Measurements from ENCODE around the gene LVRN.

The LVRN gene

GRCh38 chr5:115983519-115983918 lies 21.2 kb downstream of the LVRN start:
- ATAC-seq: no peak
- Mint-ChIP-seq H3K27ac (no peak overlapping the region), H3K4me1 (peaks cover 8% of the 10 kb centered on the region), H3K9me3 (no peaks in the 10 kb centered on the region), H3K36me3 (no peaks in the 10 kb centered on the region), H3K4me3 (no peak overlapping the region)
- no peak for DNase-seq (ENCODE audit: low spot score in 2 of 2)

DNA sequence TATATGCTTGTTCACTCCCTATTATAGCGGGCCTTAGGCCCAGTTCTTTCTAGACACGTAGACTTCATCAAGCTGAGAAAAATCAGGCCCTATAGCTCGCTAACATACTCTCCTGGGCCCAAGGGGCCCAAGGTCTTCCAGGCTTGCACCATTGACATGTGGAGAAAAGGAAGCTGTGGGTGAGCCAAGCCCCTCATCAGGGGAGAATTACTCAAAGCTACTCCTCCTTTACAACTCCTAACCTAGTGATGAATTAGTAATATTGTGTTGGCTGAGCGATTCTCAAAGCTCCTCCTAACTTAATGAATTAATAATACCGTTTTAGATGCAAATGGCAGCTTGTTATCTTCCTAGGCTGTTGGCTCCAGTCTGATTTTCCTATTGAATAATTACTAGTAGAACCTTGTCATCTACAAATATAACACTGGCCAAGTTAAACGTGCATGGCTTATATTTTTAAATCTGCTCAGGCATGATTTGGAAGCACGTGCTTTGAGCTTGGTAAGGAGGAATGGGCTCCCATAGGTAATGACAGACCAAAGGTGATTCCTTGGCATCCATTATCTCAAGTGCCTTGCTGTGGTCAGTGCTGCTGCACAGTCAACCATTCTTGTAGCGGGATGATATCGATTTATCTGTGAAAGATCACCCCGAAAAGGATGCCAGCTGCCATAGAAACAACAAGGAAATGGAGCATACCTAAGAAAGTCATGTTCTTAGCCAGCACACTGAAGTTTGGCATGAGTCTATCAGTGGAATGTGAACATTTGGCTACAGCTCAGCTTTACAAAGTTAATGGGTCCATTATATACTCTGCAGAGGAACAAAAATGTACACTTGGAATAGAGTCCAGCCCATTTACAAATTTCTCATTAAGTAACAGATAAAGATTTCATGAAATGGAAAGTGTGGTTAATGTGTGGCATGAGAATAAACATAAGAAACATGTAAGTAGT lies 23.8 kb downstream of the LVRN start:
- Mint-ChIP-seq H3K36me3 (no peaks in the 10 kb centered on the region), H3K4me1 (no peaks in the 10 kb centered on the region), H3K9me3 (no peaks in the 10 kb centered on the region), H3K27ac (no peak overlapping the region), H3K4me3 (no peak overlapping the region)
- DNase-seq (ENCODE audit: low spot score in 2 of 2) (no peak), ATAC-seq (no peak)

GRCh38 chr5:115988002-115988401 lies 25.7 kb downstream of the LVRN start:
- H3K9me3 Mint-ChIP-seq: no peaks in the 10 kb centered on the region
- ATAC-seq: no peak
- H3K27ac Mint-ChIP-seq: no peak overlapping the region
- no peaks in the 10 kb centered on the region for H3K4me1 Mint-ChIP-seq
- no peak for DNase-seq (ENCODE audit: low spot score in 2 of 2)
- no peak overlapping the region for H3K4me3 Mint-ChIP-seq
- H3K36me3 Mint-ChIP-seq: no peaks in the 10 kb centered on the region

DNA sequence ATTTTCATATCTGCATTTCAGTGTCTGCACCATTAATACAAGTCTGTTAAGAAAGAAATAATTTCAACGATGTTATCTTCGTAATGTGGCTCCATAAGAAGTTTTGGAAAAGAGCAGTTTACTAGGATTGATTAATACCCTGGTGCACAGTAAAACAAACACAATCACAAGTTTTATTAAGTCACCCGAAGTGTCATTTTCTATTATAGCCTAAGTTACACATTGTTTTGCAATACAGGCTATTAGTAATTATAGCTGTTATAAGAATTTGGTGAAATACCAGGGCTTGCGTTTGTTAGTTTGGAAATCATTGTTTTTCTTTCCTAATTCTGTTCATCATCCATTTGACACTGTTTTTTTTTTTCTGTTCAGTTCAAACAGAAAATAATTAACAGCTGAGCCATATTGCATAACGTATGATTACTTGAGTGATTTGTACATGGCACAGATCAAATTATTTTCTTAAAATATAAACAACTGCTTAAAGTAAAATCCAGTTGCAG lies 30.6 kb downstream of the LVRN start:
- Mint-ChIP-seq H3K9me3 (no peaks in the 10 kb centered on the region), H3K27ac (no peak overlapping the region), H3K36me3 (no peaks in the 10 kb centered on the region), H3K4me1 (no peaks in the 10 kb centered on the region), H3K4me3 (no peak overlapping the region)
- no peak for DNase-seq (ENCODE audit: low spot score in 2 of 2)
- ATAC-seq: no peak

DNA sequence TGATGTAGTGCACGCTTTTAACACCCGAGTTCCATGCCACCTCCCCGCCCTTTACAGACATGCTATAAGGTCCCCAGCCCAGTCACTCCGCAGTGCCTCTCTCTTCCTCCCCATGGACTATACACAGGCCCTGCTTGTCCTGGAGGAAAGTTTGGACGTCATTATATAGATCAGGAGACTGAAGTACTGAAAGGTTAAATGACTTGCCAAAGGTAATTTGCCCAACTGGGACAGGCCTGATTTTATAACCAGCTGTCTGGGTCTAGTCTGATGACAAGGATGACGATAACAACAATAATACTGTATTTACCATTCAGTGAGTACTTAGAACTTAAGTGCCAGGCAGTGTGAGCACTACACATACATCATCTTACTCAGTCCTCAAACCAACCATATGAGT lies 33.1 kb downstream of the LVRN start:
- no peaks in the 10 kb centered on the region for H3K9me3 Mint-ChIP-seq
- no peak for ATAC-seq
- H3K4me3 Mint-ChIP-seq: no peak overlapping the region
- H3K27ac Mint-ChIP-seq: no peak overlapping the region
- DNase-seq (ENCODE audit: low spot score in 2 of 2): no peak
- no peaks in the 10 kb centered on the region for H3K4me1 Mint-ChIP-seq
- no peaks in the 10 kb centered on the region for H3K36me3 Mint-ChIP-seq

- no peaks in the 10 kb centered on the region for H3K4me1 Mint-ChIP-seq
- H3K9me3 Mint-ChIP-seq: no peaks in the 10 kb centered on the region
- H3K4me3 Mint-ChIP-seq: no peak overlapping the region
- no peaks in the 10 kb centered on the region for H3K36me3 Mint-ChIP-seq
- ATAC-seq (no peak), DNase-seq (ENCODE audit: low spot score in 2 of 2) (no peak)
- no peak overlapping the region for H3K27ac Mint-ChIP-seq
These were observed 40.0 kb downstream of the LVRN start for GRCh38 chr5:116002116-116002906.

- Mint-ChIP-seq H3K27ac (no peak overlapping the region), H3K9me3 (no peaks in the 10 kb centered on the region), H3K4me1 (no peaks in the 10 kb centered on the region), H3K4me3 (no peak overlapping the region), H3K36me3 (no peaks in the 10 kb centered on the region)
- no peak for DNase-seq (ENCODE audit: low spot score in 2 of 2)
- ATAC-seq: no peak
These were observed 42.0 kb downstream of the LVRN start for GRCh38 chr5:116004248-116004647.

DNA sequence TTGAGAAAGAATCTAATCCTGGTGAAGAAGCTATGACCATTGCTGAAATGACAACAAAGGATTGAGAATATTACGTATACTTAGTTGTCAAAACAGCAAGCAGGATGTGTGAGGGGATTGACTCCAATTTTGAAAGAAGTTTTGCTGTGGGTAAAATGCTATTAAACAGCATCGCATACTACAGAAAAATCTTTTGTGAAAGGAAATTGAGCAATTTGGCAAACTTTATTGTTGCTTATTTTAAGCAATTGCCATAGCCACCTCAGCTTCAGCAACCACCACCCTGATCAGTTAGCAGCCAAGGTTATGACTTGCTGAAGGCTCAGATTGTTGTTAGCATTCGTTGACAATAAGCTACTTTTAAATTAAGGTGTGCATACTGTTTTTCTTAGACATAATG lies 47.5 kb downstream of the LVRN start:
- no peaks in the 10 kb centered on the region for H3K4me1 Mint-ChIP-seq
- H3K36me3 Mint-ChIP-seq: no peaks in the 10 kb centered on the region
- H3K9me3 Mint-ChIP-seq: no peaks in the 10 kb centered on the region
- no peak for ATAC-seq
- no peak overlapping the region for H3K27ac Mint-ChIP-seq
- no peak for DNase-seq (ENCODE audit: low spot score in 2 of 2)
- no peak overlapping the region for H3K4me3 Mint-ChIP-seq

DNA sequence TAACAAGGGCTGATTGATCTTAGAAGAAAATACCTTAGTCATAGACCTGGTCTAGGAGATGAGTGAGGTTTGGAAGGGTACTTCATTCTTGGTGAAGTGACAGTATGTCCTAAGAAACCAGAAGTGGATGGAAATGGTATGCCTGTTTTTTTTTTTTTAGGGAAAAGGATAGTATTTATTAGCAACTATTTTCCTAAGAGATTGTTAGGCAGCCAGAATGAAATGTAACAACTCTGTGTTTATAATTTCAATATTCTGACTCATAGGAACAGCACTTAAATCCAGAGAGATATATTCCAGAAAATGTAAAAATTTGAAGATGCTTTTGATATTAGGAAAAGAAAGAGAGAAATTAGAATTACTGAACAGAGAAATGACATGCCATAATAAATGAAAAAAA lies 48.8 kb downstream of the LVRN start:
- ATAC-seq: no peak
- no peaks in the 10 kb centered on the region for H3K9me3 Mint-ChIP-seq
- no peak overlapping the region for H3K27ac Mint-ChIP-seq
- no peaks in the 10 kb centered on the region for H3K4me1 Mint-ChIP-seq
- no peaks in the 10 kb centered on the region for H3K36me3 Mint-ChIP-seq
- H3K4me3 Mint-ChIP-seq: no peak overlapping the region
- no peak for DNase-seq (ENCODE audit: low spot score in 2 of 2)

- ATAC-seq: no peak
- Mint-ChIP-seq H3K36me3 (no peaks in the 10 kb centered on the region), H3K27ac (no peak overlapping the region)
These were observed 51.0 kb downstream of the LVRN start for GRCh38 chr5:116013207-116013785.

GRCh38 chr5:116013936-116014335 lies 51.7 kb downstream of the LVRN start:
- no peaks in the 10 kb centered on the region for H3K4me1 Mint-ChIP-seq
- H3K36me3 Mint-ChIP-seq: no peaks in the 10 kb centered on the region
- H3K4me3 Mint-ChIP-seq: no peak overlapping the region
- DNase-seq (ENCODE audit: low spot score in 2 of 2) (no peak), ATAC-seq (no peak)
- no peaks in the 10 kb centered on the region for H3K9me3 Mint-ChIP-seq
- no peak overlapping the region for H3K27ac Mint-ChIP-seq

More at GRCh38 chr5:116013207-116013785, 51.0 kb downstream of the LVRN start:
- Mint-ChIP-seq H3K4me3 (no peak overlapping the region), H3K4me1 (no peaks in the 10 kb centered on the region), H3K9me3 (no peaks in the 10 kb centered on the region)
- DNase-seq (ENCODE audit: low spot score in 2 of 2): no peak

DNA sequence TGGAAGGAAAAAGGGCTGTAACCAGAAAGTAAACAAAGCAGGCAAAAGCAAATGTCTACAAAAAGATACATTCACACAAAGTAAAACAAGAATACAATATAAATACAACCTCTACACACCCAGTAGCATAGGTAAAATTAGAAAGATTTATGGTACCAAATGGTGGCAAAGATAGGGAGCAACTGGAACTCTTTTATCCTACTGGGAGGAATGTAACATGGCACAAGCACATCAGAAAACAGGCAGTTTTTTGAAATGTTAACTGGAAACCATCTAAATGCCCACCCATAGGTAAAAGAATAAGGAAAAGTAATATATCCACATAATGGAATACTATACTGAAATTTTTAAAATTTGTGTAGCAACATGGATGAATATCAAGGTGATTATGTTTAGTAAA lies 61.3 kb downstream of the LVRN start:
- ATAC-seq (no peak), DNase-seq (ENCODE audit: low spot score in 2 of 2) (no peak)
- Mint-ChIP-seq H3K9me3 (no peaks in the 10 kb centered on the region), H3K27ac (no peak overlapping the region), H3K36me3 (no peaks in the 10 kb centered on the region), H3K4me3 (no peak overlapping the region), H3K4me1 (no peaks in the 10 kb centered on the region)

DNA sequence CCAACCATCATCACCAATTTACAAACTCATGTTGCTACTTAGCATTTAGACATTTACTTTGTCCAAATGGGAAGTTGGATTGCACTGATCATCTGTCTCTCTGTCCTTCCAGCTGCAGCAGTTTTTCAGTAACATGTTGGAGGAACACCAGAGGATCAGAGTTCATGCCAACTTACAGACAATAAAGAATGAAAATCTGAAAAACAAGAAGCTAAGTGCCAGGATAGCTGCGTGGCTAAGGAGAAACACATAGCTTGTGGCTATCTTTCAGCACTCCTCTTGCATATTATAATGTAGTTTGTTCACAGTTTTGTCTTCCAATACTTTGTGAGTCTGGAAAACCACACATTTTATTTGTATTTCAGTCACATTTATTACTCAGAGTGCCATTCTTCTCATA lies 63.6 kb downstream of the LVRN start:
- Mint-ChIP-seq H3K4me3 (no peak overlapping the region), H3K27ac (no peak overlapping the region), H3K9me3 (no peaks in the 10 kb centered on the region), H3K4me1 (no peaks in the 10 kb centered on the region), H3K36me3 (no peaks in the 10 kb centered on the region)
- DNase-seq (ENCODE audit: low spot score in 2 of 2) (no peak), ATAC-seq (no peak)

DNA sequence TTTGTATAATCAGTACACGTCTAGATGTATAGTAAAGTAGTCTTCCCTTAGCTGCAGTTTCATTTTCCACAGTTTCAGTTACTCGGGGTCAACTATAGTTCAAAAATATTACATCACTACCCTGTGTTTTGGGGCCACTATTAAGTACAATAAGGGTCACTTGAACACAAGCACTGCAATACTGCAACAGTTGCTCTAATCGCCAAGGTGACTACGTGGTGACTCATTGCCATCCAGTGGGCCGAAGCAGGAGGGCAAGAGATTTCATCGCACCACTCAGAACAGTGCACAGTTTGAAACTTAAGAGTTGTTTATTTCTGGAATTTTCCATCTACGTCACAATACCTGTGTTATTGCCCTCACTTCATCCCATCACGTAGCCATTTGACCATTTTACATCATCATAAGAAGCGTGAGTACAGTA lies 69.8 kb downstream of the LVRN start, which contains the start of gene ARL14EPL:
TSS of gene ARL14EPL (plus strand) at position 379 of the 424 bp plus-strand sequence. CDS start 18,994 bp downstream, outside the sequence.
- no peaks in the 10 kb centered on the region for H3K36me3 Mint-ChIP-seq
- H3K4me1 Mint-ChIP-seq: peaks cover 14% of the 10 kb centered on the region
- ATAC-seq (peak; percentile 91), DNase-seq (ENCODE audit: low spot score in 2 of 2) (no peak)
- no peaks in the 10 kb centered on the region for H3K9me3 Mint-ChIP-seq
- H3K4me3 Mint-ChIP-seq: peak within 1 kb of the TSS; percentile 23
- H3K27ac Mint-ChIP-seq: peak within 1 kb of the TSS; percentile 29

DNA sequence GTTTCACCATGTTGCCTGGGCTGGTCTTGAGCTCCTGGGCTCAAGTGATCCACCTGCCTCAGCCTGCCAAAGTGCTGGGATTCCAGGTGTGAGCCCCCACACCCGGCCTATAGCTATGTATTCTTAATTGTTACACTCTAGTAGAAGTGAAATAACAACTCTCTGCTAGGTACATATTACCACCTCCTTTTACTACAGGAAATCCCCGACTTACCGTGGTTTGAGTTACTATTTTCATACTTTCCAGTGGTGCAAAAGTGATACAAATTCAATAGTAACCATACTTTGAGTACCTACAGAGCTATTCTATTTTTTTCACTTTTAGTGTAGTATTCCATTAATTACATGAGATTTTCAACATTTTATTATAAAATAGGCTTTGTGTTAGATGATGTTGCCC lies 70.7 kb downstream of the LVRN start:
- Mint-ChIP-seq H3K9me3 (no peaks in the 10 kb centered on the region), H3K4me1 (peaks cover 23% of the 10 kb centered on the region), H3K27ac (peak overlapping the region; percentile 29), H3K36me3 (no peaks in the 10 kb centered on the region), H3K4me3 (peak overlapping the region; percentile 23)
- ATAC-seq: peak; percentile 54
- no peak for DNase-seq (ENCODE audit: low spot score in 2 of 2)
